Gastrocnemius medialis (tissue), 4 donors: ENCODE measurements around the gene SMARCA2. TPM values are rescaled to one million over a fixed set of nuclear protein-coding genes. Genes with fewer than 3 reads are reported as not detected.

Experiments used
- ATAC-seq, 2 donors: fragments of 150-250 bp; one replicate each; pipeline ENCODE4 v1.9.1; 2016
- DNase-seq, 2 donors: peaks; one replicate each; pipeline ENCODE4 v3.0.0-alpha.2; 2019
- H3K27ac ChIP-seq, 4 donors: fragments of 200-600 bp; sonication (generic); 1 replicate in 1 of 4; 2 replicates in 3 of 4; pipeline ENCODE4 v1.5.1; 2016 to 2018; ENCODE audit warnings: mild to moderate bottlenecking in 2 of 4, moderate library complexity in 1 of 4
- H3K27me3 ChIP-seq, 3 donors: fragments of 200-600 bp; sonication (generic) in 2 of 3; 1 replicate in 1 of 3; 2 replicates in 2 of 3; pipeline versions ENCODE4 v1.5.1 to v1.6.0; 2016 to 2019; ENCODE audit warnings: mild to moderate bottlenecking in 1 of 3, moderate library complexity in 1 of 3
- H3K36me3 ChIP-seq, 2 donors: fragments of 200-600 bp; sonication (generic) in 1 of 2; one replicate each; pipeline ENCODE4 v1.5.1; 2017 to 2018
- H3K4me1 ChIP-seq, 2 donors: fragments of 200-600 bp; sonication (generic) in 1 of 2; one replicate each; pipeline ENCODE4 v1.5.1; 2016 to 2017; ENCODE audit warnings: mild to moderate bottlenecking in 2 of 2
- H3K4me3 ChIP-seq, 4 donors: fragments of 200-600 bp; sonication (generic) in 3 of 4; 1 replicate in 1 of 4; 2 replicates in 3 of 4; pipeline ENCODE4 v1.5.1; 2016 to 2019; ENCODE audit warnings: mild to moderate bottlenecking in 2 of 4
- H3K9me3 ChIP-seq, 3 donors: fragments of 200-600 bp; sonication (generic) in 2 of 3; 1 replicate in 1 of 3; 2 replicates in 2 of 3; pipeline ENCODE4 v1.5.1; 2016 to 2019
- CTCF ChIP-seq, 5 experiments: fragments of 450-650 bp in 3 of 5; fragments of 200-600 bp in 2 of 5; sonication (generic) in 2 of 5; IDR thresholded peaks in 4 of 5; conservative IDR thresholded peaks in 1 of 5; 1 replicate in 4 of 5; 2 replicates in 1 of 5; pipeline ENCODE4 v1.5.1; 2016 to 2019; ENCODE audit warnings: antibody characterized with exemption in 5 of 5, mild to moderate bottlenecking in 3 of 5, moderate library complexity in 3 of 5
- POLR2A ChIP-seq, 2 donors: fragments of 450-650 bp; IDR thresholded peaks; one replicate each; pipeline ENCODE4 v1.6.1; 2017; ENCODE audit warnings: antibody characterized with exemption in 2 of 2, mild to moderate bottlenecking in 2 of 2, moderate library complexity in 2 of 2
- in situ Hi-C, 4 donors: fragments of 200-750 bp; cut with MboI; loops; one replicate each; pipeline versions ENCODE4 v1.15.0 to v1.8.0; 2017; ENCODE audit warnings: low sequenced_read_pairs in 4 of 4
- intact Hi-C: fragments of 100-400 bp; cut with DNase I; formaldehyde crosslinking; loops from one replicate; pipeline ENCODE4 v1.15.1; 2023; ENCODE audit warnings: low total_unique reads
- total RNA-seq, 4 donors: library from RNA; depleted of rRNA; stranded (reverse); fragments of >200 nt; gene quantifications; one replicate each; pipeline versions ENCODE4 v1.1.0 to v1.2.3, GENCODE V29; 2016

The SMARCA2 gene
- total RNA-seq, 4 donors from 2014 or later: 54.6 to 69.7 (median 63.0) TPM

- TF ChIP-seq CTCF (IDR thresholded peaks at IDR 0.05 in 4 of 5, conservative IDR thresholded peaks at IDR 0.05 in 1 of 5) (no peak), POLR2A (IDR thresholded peaks at IDR 0.05) (no peak)
- no peak for ATAC-seq
- Histone ChIP-seq H3K27ac (no peak overlapping the region), H3K27me3 (no peaks in the 10 kb centered on the region), H3K4me1 (peaks cover 14 to 21% of the 10 kb centered on the region in 2 donors), H3K36me3 (peaks cover 0 to 32% of the 10 kb centered on the region in 2 donors), H3K9me3 (no peaks in the 10 kb centered on the region), H3K4me3 (no peak overlapping the region)
- intact Hi-C loops (no loop called here), in situ Hi-C loops (no loop called here)
- no peak for DNase-seq
Measured at GRCh38 chr9:2174306-2174705, 159.2 kb downstream of the SMARCA2 start.

- ATAC-seq (no peak), DNase-seq (no peak)
- Histone ChIP-seq H3K9me3 (no peaks in the 10 kb centered on the region), H3K27ac (no peak overlapping the region), H3K36me3 (peaks cover 0 to 26% of the 10 kb centered on the region in 2 donors), H3K4me3 (no peak overlapping the region), H3K4me1 (peaks cover 19 to 26% of the 10 kb centered on the region in 2 donors), H3K27me3 (no peaks in the 10 kb centered on the region)
- in situ Hi-C loops: no loop called here
- intact Hi-C loops: no loop called here
- TF ChIP-seq POLR2A (IDR thresholded peaks at IDR 0.05) (no peak), CTCF (IDR thresholded peaks at IDR 0.05 in 4 of 5, conservative IDR thresholded peaks at IDR 0.05 in 1 of 5) (no peak)
Measured at GRCh38 chr9:2174911-2175310, 159.8 kb downstream of the SMARCA2 start.

DNA sequence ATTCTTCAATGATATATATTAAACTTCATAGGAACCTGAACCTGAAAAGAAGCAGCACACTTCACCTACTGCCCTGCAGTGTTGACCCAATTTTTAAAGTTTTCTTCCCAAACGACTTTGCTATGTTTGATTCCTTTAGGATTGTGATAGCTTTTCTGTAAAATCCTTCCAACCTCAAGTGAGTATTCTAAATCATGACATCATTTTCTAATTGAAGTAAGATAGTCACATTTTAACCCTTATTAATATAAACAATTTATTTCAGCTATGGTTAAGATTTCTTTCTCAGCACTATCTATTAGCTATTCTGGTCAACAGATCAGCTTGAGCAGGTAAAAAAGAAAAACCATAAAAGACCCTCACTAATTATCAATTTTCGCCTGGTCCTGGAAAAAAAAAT lies 162.0 kb downstream of the SMARCA2 start:
- intact Hi-C loops: no loop called here
- H3K4me3 ChIP-seq: no peak overlapping the region
- no peak for ATAC-seq
- TF ChIP-seq POLR2A (IDR thresholded peaks at IDR 0.05) (no peak), CTCF (IDR thresholded peaks at IDR 0.05 in 4 of 5, conservative IDR thresholded peaks at IDR 0.05 in 1 of 5) (no peak)
- in situ Hi-C loops: no loop called here
- H3K36me3 ChIP-seq: peaks cover 0 to 4% of the 10 kb centered on the region in 2 donors
- no peak overlapping the region for H3K27ac ChIP-seq
- no peaks in the 10 kb centered on the region for H3K9me3 ChIP-seq
- DNase-seq: no peak
- peaks cover 19 to 26% of the 10 kb centered on the region in 2 donors for H3K4me1 ChIP-seq
- no peaks in the 10 kb centered on the region for H3K27me3 ChIP-seq

DNA sequence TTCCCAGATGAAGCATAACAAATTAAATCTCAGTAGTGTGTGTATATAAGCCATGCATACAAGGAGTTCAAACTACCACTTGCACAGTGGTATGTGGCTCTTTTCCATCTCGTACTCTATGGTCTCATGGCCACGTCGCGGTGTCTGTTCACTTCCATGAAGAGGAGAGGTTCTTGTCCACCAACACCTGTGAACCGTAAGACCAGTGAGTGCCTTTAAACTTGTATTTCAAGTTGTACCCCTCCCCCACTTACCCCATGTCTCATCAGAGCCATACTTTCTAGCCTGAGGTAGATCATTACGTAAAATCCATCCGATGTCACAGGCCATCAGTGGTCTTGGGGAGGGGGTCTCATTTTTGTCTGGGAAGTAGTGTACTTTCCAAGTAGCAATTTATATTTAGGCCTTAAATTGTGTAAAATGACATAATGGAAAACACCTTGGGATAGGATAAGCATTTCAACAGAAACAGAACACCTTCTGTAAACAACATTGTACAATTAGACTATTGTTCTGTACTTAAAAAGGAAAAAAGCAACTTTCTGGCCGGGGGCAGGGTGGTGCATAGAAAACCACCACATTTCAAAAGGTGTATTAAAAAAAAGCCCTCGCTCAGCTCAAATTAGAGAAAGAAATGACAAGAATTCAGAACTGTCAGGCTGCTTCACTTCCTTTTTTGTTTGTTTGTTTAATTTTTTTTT lies 163.0 kb downstream of the SMARCA2 start:
- in situ Hi-C loops (no loop called here), intact Hi-C loops (no loop called here)
- H3K27ac ChIP-seq: no peak overlapping the region

More for the DNA sequence above, 163.0 kb downstream of the SMARCA2 start:
- ATAC-seq (no peak), DNase-seq (no peak)
- peaks cover 13 to 23% of the 10 kb centered on the region in 2 donors for H3K4me1 ChIP-seq
- H3K27me3 ChIP-seq: no peaks in the 10 kb centered on the region
- no peaks in the 10 kb centered on the region for H3K9me3 ChIP-seq
- TF ChIP-seq CTCF (IDR thresholded peaks at IDR 0.05 in 4 of 5, conservative IDR thresholded peaks at IDR 0.05 in 1 of 5) (no peak), POLR2A (IDR thresholded peaks at IDR 0.05) (no peak)
- H3K36me3 ChIP-seq: peaks cover 0 to 4% of the 10 kb centered on the region in 2 donors
- no peak overlapping the region for H3K4me3 ChIP-seq
